Fibroblast of villous mesenchyme (primary cell): ENCODE measurements around the gene HMGB1. TPM values are rescaled to one million over a fixed set of nuclear protein-coding genes. Genes with fewer than 3 reads are reported as not detected.

ENCODE experiments used
- DNase-seq: peaks from one replicate; pipeline ENCODE4 v3.0.0-alpha.2; 2010; ENCODE audit warnings: low read depth
- H3K4me3 ChIP-seq: 2 replicates; pipeline ENCODE4 v1.5.1; 2011; ENCODE audit warnings: low read depth, mild to moderate bottlenecking, low read length
- total RNA-seq: library from RNA; depleted of rRNA; stranded (reverse); fragments of >200 nt; gene quantifications from 2 replicates; pipeline ENCODE4 v1.2.3, GENCODE V29; 2012
- TF ChIP-seq, protein P1 (sequence below): IDR thresholded peaks from 2 replicates; pipeline ENCODE4 v1.5.1; 2012; ENCODE audit warnings: low read depth, mild to moderate bottlenecking, low read length; ENCODE audit not compliant: insufficient read depth

Gene HMGB1
- total RNA-seq, 1 donor = 115 TPM

DNA sequence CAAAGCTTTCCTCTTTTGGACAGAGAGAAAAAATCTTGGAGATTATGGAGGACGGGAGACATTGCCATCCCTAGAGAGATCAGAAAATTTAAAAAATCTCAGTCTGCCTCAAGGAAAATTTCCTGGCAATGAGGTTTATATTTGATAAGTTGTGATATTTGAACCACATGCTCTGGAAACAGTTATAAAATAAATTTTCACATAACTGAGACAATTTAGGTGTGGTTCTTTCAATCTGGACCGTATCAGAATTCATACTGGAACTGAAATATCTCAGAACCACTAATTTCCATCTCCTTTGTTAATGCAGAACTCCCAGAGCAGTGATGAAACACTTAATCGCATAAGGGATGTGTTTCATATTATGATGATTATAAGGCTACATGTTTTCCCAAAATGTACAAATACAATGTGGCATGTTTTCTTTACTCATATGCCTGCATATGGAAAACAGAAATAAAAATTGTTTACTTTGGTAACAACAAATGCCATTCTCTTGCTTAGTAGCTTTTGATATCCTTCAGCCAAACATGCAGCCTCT lies 29.8 kb downstream of the HMGB1 start:
- TF ChIP-seq, protein P1, sequence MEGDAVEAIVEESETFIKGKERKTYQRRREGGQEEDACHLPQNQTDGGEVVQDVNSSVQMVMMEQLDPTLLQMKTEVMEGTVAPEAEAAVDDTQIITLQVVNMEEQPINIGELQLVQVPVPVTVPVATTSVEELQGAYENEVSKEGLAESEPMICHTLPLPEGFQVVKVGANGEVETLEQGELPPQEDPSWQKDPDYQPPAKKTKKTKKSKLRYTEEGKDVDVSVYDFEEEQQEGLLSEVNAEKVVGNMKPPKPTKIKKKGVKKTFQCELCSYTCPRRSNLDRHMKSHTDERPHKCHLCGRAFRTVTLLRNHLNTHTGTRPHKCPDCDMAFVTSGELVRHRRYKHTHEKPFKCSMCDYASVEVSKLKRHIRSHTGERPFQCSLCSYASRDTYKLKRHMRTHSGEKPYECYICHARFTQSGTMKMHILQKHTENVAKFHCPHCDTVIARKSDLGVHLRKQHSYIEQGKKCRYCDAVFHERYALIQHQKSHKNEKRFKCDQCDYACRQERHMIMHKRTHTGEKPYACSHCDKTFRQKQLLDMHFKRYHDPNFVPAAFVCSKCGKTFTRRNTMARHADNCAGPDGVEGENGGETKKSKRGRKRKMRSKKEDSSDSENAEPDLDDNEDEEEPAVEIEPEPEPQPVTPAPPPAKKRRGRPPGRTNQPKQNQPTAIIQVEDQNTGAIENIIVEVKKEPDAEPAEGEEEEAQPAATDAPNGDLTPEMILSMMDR = no peak

DNA sequence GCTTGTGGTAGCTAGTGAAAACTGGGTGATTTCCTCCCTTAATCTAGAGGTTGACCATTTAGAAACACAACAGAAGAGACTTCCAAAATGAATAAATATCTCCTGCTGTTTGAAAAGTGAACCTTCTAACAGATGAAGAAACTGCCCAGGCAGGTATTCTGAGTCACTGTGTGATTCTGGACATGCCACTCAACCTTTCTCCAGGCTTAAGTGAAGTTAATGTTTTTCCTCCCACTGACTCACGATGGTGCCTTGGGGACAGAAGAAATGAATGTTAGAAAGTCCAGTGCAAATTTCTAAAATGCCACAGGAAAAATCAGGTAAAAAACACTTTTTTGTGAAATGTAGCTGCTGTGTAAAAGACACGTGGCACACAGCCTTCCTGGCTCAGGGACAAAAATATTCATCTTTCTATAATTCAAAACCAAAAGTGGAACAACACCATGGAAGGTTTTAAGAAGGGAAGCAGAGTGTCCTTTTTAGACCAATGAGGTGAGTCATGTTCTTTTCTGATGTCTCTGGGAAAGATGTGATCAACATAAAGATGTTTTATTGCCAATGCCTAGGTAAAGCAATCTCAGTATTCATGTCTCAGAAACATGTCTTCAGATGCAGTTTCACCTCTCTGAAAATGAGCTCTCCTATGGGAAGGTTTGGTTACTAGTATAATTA lies 34.3 kb downstream of the HMGB1 start:
- H3K4me3 ChIP-seq = no peak overlapping the region
- TF ChIP-seq, protein P1 = no peak
- DNase-seq = no peak

More for the DNA sequence above, 29.8 kb downstream of the HMGB1 start:
- no peak overlapping the region for H3K4me3 ChIP-seq
- DNase-seq = no peak

DNA sequence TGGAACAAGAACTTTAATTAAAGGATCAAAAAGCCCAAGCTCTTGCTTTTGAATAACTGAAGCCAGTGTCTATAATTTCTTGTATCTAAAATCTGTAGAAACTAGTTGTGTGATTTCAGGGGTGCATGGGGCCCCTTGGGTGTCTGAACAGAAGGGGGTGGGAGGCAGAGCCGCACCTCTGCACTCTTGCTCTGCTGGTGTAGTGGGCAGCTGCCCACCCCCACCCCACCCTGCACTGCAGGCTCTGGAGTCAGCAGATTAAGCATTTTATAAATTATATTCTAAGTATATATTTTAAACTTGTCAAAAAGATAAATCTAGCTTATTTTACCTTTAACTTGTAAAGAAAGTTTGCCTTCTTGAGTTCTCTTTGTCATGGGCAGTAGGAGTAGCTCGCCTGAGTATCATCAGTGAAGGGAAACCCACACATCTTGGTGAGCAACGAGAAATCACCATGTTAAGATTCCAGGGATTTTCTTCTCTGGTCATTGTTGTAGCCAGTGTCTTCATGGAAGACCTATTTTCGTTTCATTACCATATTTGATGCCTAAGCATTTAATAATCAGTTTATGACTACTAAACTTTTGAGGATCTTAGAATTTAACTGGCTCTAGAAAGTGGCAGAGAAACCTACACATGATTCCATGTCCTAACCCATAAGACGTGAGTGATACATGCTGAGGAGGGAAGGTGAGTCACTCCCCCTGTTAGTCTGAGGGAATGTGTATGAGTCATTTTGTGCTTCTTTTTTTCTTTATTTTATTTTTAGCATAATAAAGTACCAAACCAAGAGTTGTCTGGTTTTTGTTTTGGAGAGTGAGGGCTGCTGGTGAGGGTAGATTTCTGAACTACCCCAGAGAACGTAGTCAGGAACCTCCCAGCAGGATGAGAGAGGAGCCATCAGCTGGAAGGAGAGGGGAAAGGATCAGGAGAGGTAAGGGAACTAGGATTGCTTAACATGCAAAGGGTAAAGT lies 35.7 kb downstream of the HMGB1 start:
- no peak overlapping the region for H3K4me3 ChIP-seq
- TF ChIP-seq, protein P1 = no peak
- peak; percentile 82 for DNase-seq

DNA sequence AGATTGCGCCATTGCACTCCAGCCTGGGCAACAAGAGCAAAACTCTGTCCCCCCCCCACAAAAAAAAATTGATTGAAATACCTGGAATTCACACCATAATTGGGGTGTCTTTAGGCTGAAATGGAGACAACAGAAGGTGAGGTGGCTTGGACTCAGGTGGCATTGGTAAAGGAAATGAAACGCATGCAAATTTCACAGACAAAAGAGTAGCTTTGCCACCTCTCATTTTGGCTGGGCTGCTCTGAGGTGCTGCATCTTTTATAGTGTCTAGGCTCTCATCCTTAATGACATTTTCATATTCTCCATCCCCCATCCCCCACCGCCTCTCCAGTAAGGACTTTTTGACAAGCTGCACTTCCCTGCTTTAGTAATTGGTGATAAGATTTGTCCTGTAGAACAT lies 36.5 kb downstream of the HMGB1 start:
- TF ChIP-seq, protein P1 = no peak
- no peak overlapping the region for H3K4me3 ChIP-seq
- DNase-seq = no peak

DNA sequence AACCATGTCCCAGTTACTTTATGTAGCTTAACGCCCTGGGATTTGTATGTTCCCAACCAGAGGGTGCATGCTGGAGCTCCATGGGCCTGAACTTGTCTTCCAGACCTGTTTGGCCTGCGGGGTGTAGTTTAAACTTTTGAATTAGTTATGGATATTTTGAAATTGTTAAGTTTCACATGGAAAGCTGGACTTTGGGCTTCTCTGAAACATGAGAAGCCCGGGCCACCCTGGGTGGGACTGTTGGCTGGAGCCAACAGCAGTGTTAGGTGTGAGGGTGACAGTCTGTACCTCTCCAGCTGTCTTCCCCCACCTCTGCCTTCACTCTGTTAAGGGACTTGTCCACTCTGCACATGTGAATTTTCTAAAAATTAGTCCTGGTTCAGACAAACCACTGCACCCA lies 41.8 kb downstream of the HMGB1 start:
- TF ChIP-seq, protein P1 = no peak
- no peak for DNase-seq
- no peak overlapping the region for H3K4me3 ChIP-seq

DNA sequence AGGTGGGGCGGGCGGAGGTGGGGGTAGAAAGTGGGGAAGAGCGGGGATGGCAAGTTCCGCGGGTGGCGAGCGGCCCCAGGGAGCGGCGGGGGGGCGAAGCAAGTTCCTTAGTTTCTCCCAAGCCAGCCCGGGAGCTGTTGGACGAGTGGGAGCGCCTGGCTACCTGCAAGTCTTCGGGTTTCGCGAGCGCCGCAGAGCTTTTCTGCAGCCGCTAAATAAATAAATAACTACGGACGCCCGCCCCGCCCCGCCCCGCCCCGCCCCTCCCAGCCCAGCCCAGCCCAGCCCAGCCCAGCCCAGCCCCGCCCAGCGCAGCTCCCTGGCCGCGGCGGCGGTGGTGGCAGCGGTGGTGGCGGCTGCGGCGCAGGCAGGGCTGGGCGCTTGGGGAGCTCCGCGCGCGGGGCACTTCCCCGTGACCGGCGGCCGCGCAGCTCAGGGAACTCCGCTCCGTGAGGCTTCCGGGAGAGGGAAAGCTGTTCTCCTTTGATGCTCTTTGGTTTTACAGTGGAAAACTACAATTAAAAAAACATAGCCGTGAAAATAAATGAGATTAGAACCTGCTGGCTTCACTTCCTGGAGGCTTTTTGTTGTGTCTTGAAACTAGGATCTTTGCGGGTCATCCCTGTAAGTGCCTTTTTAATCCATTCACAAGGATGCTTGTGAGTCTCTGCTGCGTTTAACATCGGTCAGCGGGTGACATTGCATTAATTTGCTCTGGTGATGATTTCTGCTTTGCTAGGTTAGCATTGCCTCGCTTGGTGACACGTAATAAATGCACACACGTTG lies 43.5 kb downstream of the HMGB1 start, which contains the start of gene UBE2L5:
Gene UBE2L5 (plus strand): TSS at position 440 of the 786 bp plus-strand sequence. CDS start 5,498 bp downstream, outside the sequence.
- TF ChIP-seq, protein P1 = no peak
- peak within 1 kb of the TSS; percentile 71 for H3K4me3 ChIP-seq
- peak; percentile 88 for DNase-seq
